CD4-positive, alpha-beta T cell treated with Interleukin-2 at 100 ng/mL for 4 hours (primary cell): ENCODE results near the gene SLC9A9.

Experiments used
- DNase-seq: peaks from one replicate; pipeline ENCODE4 v3.0.0-alpha.2; 2020; ENCODE audit warnings: low spot score

The SLC9A9 gene

DNA sequence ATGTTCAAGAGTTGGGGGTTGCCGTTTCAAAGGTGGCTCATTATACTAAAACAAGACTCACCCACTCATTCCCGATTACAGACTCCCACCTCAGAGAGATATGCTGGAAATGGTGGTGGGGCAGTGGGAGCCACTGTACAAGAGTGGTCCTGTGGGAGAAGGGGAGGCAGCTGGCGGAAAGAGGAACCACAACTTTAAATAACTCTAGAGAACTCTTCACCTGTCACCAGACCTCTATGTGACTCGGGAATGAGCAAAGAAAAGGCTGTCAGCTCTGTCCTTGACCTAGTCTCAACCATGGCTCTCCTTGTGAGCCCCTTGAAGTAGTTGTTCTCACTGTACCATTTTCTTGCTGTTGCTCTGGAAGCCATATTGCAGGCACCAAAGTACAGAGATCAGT lies 434.9 kb downstream of the SLC9A9 start:
- no peak for DNase-seq

DNA sequence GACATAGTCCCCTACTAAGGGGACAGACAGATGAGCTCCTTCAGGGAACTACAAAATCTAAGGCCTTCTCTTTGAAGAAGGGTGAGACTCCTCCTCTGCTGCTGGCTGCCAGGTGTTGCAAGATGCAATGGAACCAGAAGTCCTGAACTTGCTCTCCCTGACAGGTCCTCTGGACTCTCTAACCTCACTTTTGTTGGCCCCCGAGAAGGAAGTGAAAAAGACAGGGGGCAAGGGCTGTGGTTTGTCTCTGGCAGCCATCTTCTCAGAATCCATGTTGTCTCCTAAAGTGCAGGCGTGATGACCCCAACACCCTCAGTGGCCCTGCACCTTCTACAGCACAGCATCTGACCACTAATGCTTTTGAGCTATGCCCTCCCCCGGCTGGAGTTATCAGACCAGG lies 436.2 kb downstream of the SLC9A9 start:
- DNase-seq, result no peak

DNA sequence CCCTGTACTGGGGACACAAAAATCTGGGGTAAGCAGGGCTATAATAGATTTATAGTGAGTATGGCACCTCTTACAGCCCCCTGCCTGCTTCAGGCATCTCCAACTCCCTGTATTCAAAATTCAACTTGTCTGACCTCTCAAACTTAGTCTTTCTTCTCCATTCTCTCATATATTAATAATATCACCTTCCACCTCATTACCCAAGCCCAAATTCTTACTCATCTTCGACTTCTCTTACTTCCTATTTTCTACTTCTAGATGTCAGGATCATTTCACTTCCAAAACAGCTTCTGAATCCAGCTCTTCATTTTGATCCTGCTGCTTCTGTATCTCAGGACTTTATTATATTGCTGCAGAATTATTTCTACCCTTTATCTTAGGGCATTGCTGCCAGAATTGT lies 438.0 kb downstream of the SLC9A9 start:
- no peak for DNase-seq

DNA sequence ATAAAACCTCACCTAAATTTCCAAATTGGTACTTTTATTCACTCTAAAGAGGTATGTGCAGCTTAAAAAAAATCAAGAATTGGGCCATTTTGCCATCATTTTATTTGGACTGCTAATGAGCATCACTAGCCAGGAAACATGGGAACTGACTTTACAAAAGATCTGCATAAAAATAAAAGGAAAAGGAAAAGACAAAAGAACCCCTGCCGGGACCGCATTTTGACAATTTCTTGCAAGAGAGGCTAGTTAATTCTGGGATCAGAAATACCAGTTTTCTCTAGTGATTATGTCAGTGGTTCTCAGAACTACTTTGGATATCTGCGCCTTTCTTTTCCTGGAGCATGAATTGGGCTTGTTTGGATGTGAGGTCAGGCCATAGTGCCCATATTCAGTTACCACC lies 439.5 kb downstream of the SLC9A9 start:
- DNase-seq, result no peak

DNA sequence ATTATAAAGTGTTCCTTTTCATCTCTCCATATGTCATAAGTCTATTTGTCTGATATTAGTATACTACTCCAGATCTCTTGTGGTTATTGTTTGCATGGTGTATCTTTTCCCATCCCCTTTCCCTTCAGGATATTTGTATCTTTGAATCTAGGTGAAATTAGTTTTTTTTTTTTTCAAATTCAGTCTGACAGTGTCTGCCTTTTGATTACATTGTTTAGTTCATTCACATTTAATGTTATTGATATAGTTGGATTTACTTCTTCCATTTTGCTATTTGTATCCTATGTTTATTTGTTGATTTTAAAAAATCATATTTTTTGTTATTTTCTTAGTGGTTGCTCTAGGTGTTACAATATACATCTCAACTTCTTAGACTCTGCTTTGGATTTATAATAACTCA lies 445.7 kb downstream of the SLC9A9 start:
- no peak for DNase-seq

DNA sequence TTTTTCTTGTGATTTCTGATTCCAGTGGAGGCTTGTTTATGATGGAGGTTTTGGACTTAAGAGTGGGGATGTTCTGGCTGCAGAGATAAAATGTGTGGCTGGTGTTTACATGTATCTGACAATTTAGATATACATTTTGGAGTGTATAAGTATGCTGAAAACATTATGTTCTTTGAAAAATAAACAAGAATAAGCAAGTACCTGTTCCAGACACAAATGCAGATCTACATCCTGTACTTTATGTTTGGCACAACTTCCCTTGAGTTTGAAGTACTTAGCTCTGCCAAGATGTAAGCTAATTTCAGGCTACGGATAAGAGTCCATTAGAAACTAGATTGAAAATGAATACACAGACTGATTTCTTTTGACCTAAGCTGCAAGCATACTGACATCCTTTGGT lies 451.5 kb downstream of the SLC9A9 start:
- DNase-seq, result no peak

DNA sequence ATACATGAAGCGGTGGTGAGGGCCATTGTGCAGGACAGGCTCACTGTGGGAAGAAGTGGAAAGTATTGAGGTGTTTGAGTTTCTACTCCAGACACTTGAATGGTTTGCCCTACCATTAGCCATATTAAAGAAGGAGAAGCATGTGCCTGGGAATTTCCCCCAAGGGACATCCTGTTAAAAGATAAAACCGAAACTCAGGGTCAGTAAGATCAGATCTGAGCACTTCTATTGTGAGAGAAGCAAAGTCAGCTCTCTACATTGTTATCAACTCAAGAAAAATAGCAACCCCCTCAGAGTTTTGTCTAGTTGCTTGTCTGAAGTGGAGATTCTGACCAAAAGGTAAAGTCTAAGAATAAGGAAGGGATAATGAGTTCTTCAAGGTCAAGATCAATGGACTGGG lies 458.9 kb downstream of the SLC9A9 start:
- no peak for DNase-seq

DNA sequence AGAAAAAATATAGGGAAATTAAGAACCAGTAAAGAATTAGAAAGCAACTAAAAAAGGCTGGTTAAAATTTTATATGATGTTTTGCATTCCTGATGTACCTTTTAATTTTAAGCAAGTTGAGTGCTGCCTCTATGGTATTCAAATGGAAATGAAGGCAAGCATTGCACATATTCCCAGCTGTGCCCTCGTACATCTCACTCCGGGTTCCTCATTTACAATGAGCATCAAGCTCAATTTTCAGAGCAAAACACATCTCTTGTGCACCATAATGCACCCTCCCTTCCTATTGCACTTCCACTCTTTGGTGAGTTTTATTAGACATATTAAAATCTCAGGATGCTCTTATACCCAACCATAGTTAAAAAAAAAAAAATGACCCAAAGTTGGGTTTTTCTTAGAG lies 460.8 kb downstream of the SLC9A9 start:
- DNase-seq, result no peak

DNA sequence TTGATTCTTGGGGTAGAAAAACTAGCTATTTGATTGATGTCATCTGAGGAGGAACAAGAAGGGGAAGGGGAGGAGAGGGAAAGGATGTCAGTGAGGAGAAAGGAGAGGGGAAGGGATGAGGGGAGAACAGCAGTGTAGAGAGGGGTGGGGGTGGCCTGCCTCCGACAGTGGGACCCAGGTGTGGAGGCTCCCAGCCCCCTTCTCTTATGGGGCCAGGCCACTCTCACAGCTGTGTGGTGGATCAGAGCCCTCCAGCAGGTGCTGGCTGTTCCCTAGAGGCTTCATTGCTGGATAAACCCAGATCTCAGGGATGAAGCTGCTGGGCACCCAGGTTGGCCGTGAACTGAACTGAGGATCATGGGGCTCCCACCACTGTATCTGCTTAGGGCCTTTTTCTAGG lies 464.2 kb downstream of the SLC9A9 start:
- no peak for DNase-seq

GRCh38 chr3:143383421-143383820 lies 464.8 kb downstream of the SLC9A9 start:
- DNase-seq, result no peak

- DNase-seq, result no peak
Measured at GRCh38 chr3:143382816-143383215, 465.5 kb downstream of the SLC9A9 start.

DNA sequence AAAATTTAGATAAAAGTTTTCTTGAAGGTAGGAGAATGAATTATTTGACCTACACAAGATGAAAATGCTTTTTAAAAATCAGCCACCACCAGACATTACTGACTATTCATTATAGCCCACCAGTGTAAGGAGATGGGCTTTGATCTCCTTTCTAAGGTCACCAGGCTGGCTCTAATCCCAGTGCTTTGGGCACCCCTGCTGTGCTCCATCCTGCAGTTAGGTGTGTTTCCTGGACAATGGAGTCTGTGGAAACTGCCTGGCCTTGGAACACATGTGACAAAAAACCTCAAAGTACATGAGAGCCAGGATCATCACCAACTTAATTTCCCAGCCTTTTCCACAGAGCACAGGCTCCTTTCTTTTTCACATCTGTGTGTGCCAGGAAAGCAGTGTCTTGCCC lies 467.8 kb downstream of the SLC9A9 start:
- no peak for DNase-seq

- no peak for DNase-seq
Measured at GRCh38 chr3:143375698-143376097, 472.6 kb downstream of the SLC9A9 start.

DNA sequence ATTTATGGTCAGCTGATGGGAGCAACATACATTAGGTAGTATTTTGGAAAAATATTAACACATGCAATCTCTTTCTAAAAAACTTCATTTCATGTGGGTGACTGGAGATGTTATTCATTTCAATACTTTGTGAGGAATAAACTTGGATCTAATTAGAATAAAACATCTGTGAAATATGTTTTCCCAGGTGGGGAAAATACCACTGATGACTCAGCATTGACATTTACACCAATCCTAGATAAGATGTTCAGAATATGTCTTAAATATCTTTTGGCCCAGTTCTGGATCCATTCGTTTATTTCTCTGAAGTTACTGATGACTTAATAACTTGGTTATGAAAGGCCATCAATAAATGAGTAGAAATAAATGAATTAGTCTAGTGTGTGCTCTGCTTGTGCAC lies 481.1 kb downstream of the SLC9A9 start:
- no peak for DNase-seq

- DNase-seq, result no peak
Measured at GRCh38 chr3:143366672-143367071, 481.6 kb downstream of the SLC9A9 start.

DNA sequence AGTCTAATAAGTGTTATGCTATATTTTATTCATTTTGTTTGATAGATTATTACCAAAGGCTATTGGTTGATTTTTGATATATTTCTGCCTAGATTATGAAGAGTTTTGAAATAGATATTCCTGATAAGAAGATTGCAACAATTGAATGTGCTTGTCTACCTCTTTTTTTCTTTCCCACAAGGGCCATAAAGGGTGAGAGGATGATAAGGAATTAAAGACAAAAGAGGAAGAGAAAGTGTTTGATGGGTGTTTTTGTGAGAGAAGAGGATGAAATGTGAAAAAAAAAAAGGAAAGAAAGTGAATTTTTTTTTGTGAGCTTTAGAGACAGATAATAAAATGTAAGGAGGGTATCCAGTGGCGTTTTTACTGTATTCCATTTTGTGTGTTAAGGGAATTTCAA lies 484.3 kb downstream of the SLC9A9 start:
- no peak for DNase-seq

DNA sequence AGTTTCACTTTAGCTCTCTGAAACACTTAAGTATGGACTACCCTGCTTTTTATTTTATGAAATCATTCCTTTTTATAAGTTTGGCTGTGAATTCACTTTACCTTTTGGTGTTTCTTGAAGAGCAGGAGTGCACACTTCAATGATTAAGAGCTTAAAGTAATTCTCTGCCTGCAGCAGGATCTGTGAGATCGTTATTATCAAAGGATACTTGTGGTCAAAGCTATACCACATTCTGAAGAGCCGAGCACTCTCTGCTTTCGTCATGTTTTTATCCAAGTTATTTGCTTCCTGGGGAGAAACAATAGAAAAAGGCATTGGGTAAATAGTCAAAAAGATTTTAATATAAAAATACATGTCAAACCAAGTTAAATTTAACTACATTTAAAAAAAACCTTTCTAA lies 485.0 kb downstream of the SLC9A9 start:
- no peak for DNase-seq

DNA sequence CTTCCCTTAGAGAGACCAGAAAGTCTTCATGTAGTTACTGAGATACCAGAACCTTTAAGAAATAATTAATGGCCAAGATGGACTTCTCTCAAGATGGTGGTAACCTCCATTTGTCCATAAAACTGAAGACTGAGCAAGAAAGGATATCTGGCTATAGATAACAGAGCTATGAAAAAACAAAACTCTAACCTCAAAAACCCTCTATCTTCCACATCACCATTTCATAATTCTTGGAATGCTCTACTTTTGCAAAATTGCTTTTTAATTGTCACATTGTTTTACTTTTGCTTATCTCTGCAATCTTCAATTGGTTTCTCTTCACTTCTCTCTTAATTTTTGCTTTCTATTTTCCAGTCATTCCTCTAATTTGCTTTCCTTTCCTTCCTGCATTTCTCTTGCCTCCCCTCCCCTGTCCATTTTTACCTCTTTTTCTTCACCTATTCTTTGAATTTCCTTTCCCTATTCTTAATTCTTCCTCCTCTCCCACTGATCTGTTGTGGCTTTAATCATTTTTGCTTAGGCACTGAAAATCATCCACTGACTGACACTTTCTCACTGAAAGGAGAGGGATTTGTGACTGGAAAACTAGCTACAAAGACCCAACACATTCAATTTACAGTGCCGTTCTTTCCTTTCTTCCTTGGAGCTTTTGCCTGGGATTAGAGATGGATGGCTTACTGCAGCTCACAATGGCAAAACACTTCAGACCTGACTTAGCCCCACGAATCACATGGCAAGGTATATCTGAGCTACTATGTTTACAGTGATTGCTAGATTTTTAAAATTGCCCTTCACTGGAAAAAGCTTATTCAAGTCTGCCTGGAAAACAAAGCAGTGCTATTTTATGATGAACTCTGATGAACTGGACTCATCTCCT lies 485.9 kb downstream of the SLC9A9 start:
- DNase-seq, result no peak

GRCh38 chr3:143361589-143361988 lies 486.7 kb downstream of the SLC9A9 start:
- no peak for DNase-seq

- DNase-seq, result no peak
Measured at GRCh38 chr3:143360244-143360643, 488.0 kb downstream of the SLC9A9 start.

- no peak for DNase-seq
Measured at GRCh38 chr3:143358793-143359491, 489.3 kb downstream of the SLC9A9 start.

DNA sequence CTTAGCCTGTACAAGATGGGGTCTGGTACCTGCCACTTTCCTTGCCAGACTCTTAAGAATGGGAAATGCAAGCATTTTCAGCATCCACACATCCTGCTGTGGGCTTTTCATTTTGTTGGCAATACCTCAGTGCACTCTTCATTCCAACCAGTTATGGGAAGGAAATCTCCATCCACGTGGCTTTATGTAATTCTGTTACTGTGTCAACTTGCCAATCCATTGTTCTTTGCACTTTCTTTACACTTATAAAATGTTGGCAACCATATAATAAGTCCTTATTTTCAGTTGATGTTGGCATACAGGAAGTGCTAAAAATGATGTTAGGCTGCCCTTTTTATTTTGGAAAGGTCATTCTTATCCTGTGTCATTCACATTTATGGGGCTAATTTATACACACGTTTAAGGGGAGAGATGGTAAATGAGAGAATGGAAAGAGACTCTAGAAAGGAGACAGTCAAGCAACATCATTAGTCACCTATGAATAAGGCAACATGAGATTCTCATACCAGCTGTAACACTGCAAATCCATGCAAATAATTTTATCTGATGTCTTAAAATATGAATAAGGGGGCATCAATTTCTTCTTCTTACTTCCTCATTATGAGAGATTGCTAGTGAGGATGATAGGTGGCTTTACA lies 490.0 kb downstream of the SLC9A9 start:
- no peak for DNase-seq

- no peak for DNase-seq
Measured at GRCh38 chr3:143357700-143358099, 490.6 kb downstream of the SLC9A9 start.
